BLaER1 treated with 17β-estradiol and CSF1 and Interleukin-3, amounts not matched to agents 10 nM and 100 nM (cell line): Measurements from ENCODE around the gene VAPA.
A peak's percentile ranks its signal among the peaks of the same experiment; 100 is the strongest.

Experiments
- H3K27ac ChIP-seq, 11 experiments: shearing (Covaris generic); formaldehyde crosslinking; 2 replicates each; pipeline ENCODE4 v1.8.1; 2022
- H3K27me3 ChIP-seq, 11 experiments: shearing (Covaris generic); formaldehyde crosslinking; 2 replicates each; pipeline ENCODE4 v1.8.1; 2022
- H3K36me3 ChIP-seq, 11 experiments: shearing (Covaris generic); formaldehyde crosslinking; 2 replicates each; pipeline ENCODE4 v1.8.1; 2022
- H3K4me1 ChIP-seq, 10 experiments: shearing (Covaris generic); formaldehyde crosslinking; 2 replicates each; pipeline ENCODE4 v1.8.1; 2022
- H3K4me2 ChIP-seq, 11 experiments: shearing (Covaris generic); formaldehyde crosslinking; 2 replicates each; pipeline ENCODE4 v1.8.1; 2022
- H3K4me3 ChIP-seq, 10 experiments: shearing (Covaris generic); formaldehyde crosslinking; 2 replicates each; pipeline ENCODE4 v1.8.1; 2022
- H3K9ac ChIP-seq, 11 experiments: shearing (Covaris generic); formaldehyde crosslinking; 2 replicates each; pipeline ENCODE4 v1.8.1; 2022
- H3K9me3 ChIP-seq, 11 experiments: shearing (Covaris generic); formaldehyde crosslinking; replicated peaks in 1 of 11; 2 replicates each; pipeline ENCODE4 v1.8.1; 2022
- H4K20me1 ChIP-seq, 11 experiments: shearing (Covaris generic); formaldehyde crosslinking; 2 replicates each; pipeline ENCODE4 v1.8.1; 2022
- Cebpa-rat ChIP-seq, 11 experiments: shearing (Covaris generic); IDR thresholded peaks; 2 replicates each; pipeline ENCODE4 v1.8.1; 2022

The VAPA gene

DNA sequence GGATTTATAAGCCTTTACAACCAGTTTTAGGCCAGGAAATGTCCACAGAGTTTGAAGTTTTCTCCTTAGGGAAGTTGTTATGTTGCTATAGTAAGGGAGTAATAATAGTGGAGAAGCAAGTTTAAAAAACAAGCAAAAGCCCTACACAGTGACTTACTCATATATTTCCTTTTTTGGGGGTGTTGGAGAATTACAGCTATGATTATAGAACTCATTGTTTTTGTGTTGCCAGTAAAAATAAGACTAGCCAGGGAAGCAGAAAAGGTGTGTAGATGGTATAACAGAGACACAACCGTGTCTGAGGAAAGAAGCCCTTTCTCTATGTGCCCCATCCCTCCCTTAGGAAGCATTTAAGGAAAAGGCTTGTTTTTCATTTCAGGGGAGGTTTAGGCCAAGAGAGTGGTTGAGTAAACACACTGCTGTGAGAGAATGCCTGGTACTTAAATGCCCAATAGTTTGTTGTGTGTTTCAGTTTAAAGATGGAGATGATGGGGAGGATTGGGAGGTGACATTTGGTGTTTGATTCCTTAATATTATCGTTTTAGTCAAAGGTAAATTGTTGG lies 2.3 kb downstream of the VAPA start:
- Histone ChIP-seq H3K4me1 (peaks cover 49 to 61% (median 56%) of the 10 kb centered on the region in 10 experiments), H3K9ac (peak overlapping the region; percentile 94 to 100 (median 98); a peak in 19 of 22 replicates), H3K36me3 (0 out of 22 replicates have a peak, but pooled peaks cover 0 to 4% (median 0%) of the 10 kb centered on the region in 11 experiments), H3K4me2 (peak overlapping the region; percentile 71 to 92 (median 84)), H4K20me1 (peaks cover 64 to 67% (median 67%) of the 10 kb centered on the region in 11 experiments), H3K4me3 (peak overlapping the region; percentile 89 to 99 (median 98); a peak in 19 of 20 replicates), H3K27ac (peak overlapping the region in 6 of 11 experiments; percentile 94 to 100 (median 99); a peak in 9 of 22 replicates), H3K9me3 (peaks cover 0 to 8% (median 6%) of the 10 kb centered on the region in 11 experiments; a peak in 11 of 22 replicates), H3K27me3 (no peaks in the 10 kb centered on the region)
- TF ChIP-seq Cebpa-rat (IDR thresholded peaks at IDR 0.05) = no peak

DNA sequence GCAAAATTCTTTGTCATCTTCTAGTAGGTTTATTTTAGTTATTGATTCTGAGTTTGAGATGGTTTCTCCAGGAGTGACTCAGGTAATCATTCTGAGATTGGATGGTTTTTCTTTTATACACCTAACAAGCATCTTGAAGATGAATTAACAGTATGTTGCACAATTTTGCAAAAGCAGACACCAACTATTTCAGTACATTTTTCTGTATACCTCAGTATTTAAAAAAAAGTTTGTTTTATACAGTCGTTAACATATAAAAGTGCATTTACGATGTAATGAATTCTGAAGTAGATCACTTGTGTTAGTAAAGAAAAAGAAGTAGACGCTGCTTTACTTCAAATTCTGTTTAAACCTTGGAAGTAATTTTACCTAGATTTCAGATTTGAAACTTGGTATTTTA lies 3.0 kb downstream of the VAPA start:
- peak overlapping the region in 4 of 10 experiments; percentile 89 to 99 (median 99); a peak in 6 of 20 replicates for H3K4me3 ChIP-seq
- H3K9ac ChIP-seq = peak overlapping the region in 3 of 11 experiments; percentile 99 to 100 (median 100); a peak in 5 of 22 replicates
- H3K4me2 ChIP-seq = peak overlapping the region; percentile 71 to 92 (median 84); a peak in 19 of 22 replicates
- H3K9me3 ChIP-seq = peaks cover 0 to 8% (median 6%) of the 10 kb centered on the region in 11 experiments; a peak in 11 of 22 replicates
- no peaks in the 10 kb centered on the region for H3K27me3 ChIP-seq
- peaks cover 70 to 74% (median 73%) of the 10 kb centered on the region in 11 experiments for H4K20me1 ChIP-seq
- peak overlapping the region in 3 of 11 experiments; percentile 99 to 100 (median 100); a peak in 5 of 22 replicates for H3K27ac ChIP-seq
- peaks cover 49 to 68% (median 58%) of the 10 kb centered on the region in 10 experiments for H3K4me1 ChIP-seq
- TF ChIP-seq Cebpa-rat (IDR thresholded peaks at IDR 0.05) = no peak
- peaks cover 0 to 4% (median 0%) of the 10 kb centered on the region in 11 experiments; a peak in 4 of 22 replicates for H3K36me3 ChIP-seq

DNA sequence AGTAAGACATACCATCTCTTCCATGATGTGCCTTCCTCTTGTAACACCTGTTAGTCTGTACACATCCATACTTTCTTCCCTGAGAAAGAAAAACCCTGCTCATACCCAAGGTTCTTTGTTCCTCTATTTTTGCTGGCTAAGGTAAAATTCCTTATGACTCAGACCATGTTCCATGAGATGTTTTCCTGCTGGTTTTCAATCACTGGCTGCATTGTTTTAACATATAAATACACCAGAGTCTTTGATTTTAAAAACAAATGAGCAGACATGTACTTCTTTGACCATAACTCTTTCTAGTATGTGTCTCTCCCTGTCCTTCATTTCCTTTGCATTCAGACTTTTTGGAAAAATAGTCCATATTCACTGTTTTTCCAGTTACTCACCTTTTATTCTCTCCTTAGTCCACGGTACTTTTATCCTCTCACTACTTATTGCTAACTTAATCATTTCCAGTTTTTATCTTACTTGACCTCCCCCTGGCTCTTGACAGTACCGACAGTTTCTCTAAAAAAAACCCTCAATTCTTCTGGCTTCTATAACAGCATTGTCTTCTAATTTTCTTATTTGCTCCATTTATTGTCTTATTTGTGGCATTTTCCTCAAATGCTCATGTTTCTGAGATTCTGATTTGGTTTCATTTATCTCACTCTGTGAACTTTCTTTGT lies 4.3 kb downstream of the VAPA start:
- no peaks in the 10 kb centered on the region for H3K27me3 ChIP-seq
- H3K4me2 ChIP-seq = peak overlapping the region in 10 of 11 experiments; percentile 12 to 92 (median 45); a peak in 17 of 22 replicates
- peak overlapping the region in 1 of 11 experiments; percentile 10; a peak in 1 of 22 replicates for H3K27ac ChIP-seq
- peaks cover 84 to 87% (median 87%) of the 10 kb centered on the region in 11 experiments for H4K20me1 ChIP-seq
- no peak for TF ChIP-seq Cebpa-rat (IDR thresholded peaks at IDR 0.05)
- 0 out of 20 replicates have a peak overlapping the region, but pooled peaks of 1 of the 10 experiments have one; percentile 14 for H3K4me3 ChIP-seq
- peak overlapping the region in 2 of 11 experiments; percentile 12 to 47; a peak in 2 of 22 replicates for H3K9ac ChIP-seq
- H3K36me3 ChIP-seq = peaks cover 0 to 13% (median 3%) of the 10 kb centered on the region in 11 experiments; a peak in 5 of 22 replicates
- H3K9me3 ChIP-seq = no peaks in the 10 kb centered on the region
- H3K4me1 ChIP-seq = peaks cover 58 to 77% (median 68%) of the 10 kb centered on the region in 10 experiments

DNA sequence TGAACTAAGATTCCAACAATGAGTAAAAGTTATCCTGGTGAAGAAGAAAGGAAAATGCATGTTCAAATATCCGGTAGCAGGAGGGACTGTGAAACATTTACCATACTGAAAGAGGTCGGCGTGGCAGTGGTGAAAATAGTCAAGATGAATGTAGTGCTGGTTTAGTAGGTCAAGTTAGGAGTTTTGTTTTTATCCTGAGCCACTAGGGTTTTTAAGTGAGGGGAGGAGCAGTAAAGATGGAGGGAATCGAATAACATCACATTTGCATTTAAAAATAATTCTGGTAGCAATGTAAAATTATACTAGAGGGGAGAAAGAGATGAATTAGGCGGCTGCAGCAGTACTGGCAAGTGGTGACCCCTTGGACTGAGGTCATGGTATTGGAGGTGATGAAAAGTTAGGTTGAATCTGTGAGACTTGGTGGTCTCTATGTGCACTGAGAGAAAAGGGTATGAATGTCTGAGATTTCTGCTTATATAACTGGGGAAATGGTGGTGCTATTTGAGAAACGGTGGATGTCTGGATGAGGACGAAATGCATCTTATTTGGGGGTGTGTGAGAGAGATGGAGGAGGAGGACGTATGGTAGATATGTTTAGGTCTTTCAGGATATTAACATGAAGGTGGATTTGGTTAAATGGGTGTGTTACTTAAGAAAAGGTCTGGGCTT lies 5.9 kb downstream of the VAPA start:
- no peak for TF ChIP-seq Cebpa-rat (IDR thresholded peaks at IDR 0.05)
- H3K27me3 ChIP-seq = no peaks in the 10 kb centered on the region
- H3K27ac ChIP-seq = no peak overlapping the region
- H3K4me2 ChIP-seq = peak overlapping the region; percentile 11 to 92 (median 36); a peak in 18 of 22 replicates
- H3K4me3 ChIP-seq = no peak overlapping the region
- no peaks in the 10 kb centered on the region for H3K9me3 ChIP-seq
- peaks cover 99 to 100% (median 100%) of the 10 kb centered on the region in 11 experiments for H4K20me1 ChIP-seq
- no peak overlapping the region for H3K9ac ChIP-seq
- peaks cover 0 to 13% (median 3%) of the 10 kb centered on the region in 11 experiments; a peak in 5 of 22 replicates for H3K36me3 ChIP-seq
- H3K4me1 ChIP-seq = peaks cover 56 to 89% (median 75%) of the 10 kb centered on the region in 10 experiments

DNA sequence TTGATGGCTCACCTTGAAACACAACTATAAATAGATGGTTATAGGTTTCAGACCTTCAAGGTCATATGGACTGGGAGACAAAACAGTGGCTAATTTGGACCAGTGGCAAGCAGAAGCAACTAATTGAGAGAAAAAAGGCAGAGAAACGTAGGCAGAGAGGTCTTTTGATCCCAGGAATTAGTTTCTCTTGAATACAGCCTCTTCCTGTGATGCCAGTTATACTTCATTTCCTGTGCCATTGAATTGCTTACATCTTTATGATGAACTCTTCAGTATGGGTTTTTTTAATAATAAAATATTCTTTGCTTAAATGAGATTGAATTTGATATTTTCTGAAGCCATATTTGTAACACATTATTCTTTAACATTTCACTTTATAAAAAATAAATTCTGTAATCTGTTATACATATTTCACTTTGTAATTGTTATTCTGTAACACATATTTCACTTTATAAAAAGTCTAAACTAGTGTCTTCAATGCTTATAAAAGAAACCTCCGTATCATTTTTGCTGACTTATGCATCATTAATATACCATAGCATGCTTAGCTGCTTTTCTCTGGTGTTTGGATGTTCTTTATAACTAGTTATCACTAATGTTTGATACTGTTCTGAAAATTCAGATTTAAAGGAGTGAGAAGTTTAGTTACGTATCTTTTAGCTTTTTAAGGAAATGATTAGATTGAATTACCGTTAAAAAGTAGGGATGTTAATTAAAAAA lies 8.9 kb downstream of the VAPA start:
- Histone ChIP-seq H3K4me3 (no peak overlapping the region), H4K20me1 (peaks cover 100% of the 10 kb centered on the region in 11 experiments), H3K9me3 (no peaks in the 10 kb centered on the region), H3K27ac (no peak overlapping the region), H3K4me1 (peaks cover 59 to 98% (median 85%) of the 10 kb centered on the region in 10 experiments), H3K4me2 (peak overlapping the region; percentile 36 to 68 (median 55); a peak in 21 of 22 replicates), H3K27me3 (no peaks in the 10 kb centered on the region), H3K36me3 (peaks cover 0 to 13% (median 3%) of the 10 kb centered on the region in 11 experiments; a peak in 5 of 22 replicates), H3K9ac (no peak overlapping the region)
- TF ChIP-seq Cebpa-rat (IDR thresholded peaks at IDR 0.05) = no peak

DNA sequence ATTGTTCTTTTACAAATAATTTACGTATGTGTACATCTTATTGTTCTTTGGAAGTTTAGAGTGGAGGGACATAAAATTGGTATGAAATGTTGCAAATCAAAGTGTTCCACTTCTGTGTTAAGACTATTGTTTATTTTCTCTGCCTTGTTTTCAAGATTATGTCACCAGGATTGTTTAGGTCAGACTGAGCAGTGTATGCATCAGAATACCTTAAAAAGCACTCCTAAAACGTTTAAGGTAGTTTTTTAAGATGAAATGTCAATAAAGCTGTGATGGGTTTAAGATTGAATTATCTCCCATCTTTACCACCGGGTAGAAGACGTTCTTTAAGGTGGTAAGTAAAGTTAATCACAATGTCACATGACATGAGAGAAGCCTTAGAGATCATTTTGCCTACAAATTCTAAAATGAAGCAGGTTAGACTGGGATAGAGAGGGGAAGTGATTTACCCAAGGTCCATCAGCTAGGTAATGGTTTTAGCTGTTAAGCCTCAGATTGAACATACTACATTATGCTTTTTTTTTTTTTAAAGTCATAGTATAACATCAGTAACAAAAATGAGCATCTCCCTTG lies 10.6 kb downstream of the VAPA start:
- peaks cover 0 to 9% (median 3%) of the 10 kb centered on the region in 11 experiments; a peak in 5 of 22 replicates for H3K36me3 ChIP-seq
- H3K27ac ChIP-seq = no peak overlapping the region
- H3K9me3 ChIP-seq = no peaks in the 10 kb centered on the region
- H3K4me1 ChIP-seq = peaks cover 46 to 98% (median 84%) of the 10 kb centered on the region in 10 experiments
- H4K20me1 ChIP-seq = peaks cover 100% of the 10 kb centered on the region in 11 experiments
- H3K9ac ChIP-seq = no peak overlapping the region
- TF ChIP-seq Cebpa-rat (IDR thresholded peaks at IDR 0.05) = no peak
- peak overlapping the region in 3 of 11 experiments; percentile 13 to 86 (median 51); a peak in 8 of 22 replicates for H3K4me2 ChIP-seq
- no peaks in the 10 kb centered on the region for H3K27me3 ChIP-seq
- H3K4me3 ChIP-seq = no peak overlapping the region

DNA sequence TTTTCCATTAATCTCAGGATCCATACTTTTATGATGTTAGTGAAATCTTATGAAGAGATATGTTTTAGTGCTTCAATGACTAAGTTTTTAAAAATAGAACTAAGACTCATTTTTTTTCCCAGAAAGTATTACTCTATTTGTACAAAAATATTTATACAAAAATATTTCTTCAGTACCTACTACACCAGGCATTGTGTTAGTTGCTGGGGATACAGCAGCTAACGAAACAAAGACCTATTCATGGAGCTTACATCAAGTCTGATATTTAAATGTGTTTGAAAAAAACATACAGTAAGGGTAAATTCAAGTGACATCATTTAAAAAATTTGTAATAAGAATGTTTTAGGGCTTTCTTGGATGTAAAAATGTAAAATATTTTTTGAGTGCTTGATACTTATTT lies 11.6 kb downstream of the VAPA start:
- peaks cover 98 to 100% (median 100%) of the 10 kb centered on the region in 11 experiments for H4K20me1 ChIP-seq
- no peaks in the 10 kb centered on the region for H3K9me3 ChIP-seq
- no peak overlapping the region for H3K4me3 ChIP-seq
- TF ChIP-seq Cebpa-rat (IDR thresholded peaks at IDR 0.05) = no peak
- peaks cover 0 to 9% (median 3%) of the 10 kb centered on the region in 11 experiments; a peak in 5 of 22 replicates for H3K36me3 ChIP-seq
- H3K9ac ChIP-seq = no peak overlapping the region
- H3K4me2 ChIP-seq = peak overlapping the region in 10 of 11 experiments; percentile 51 to 86 (median 65); a peak in 12 of 22 replicates
- H3K27ac ChIP-seq = no peak overlapping the region
- H3K4me1 ChIP-seq = peaks cover 37 to 96% (median 77%) of the 10 kb centered on the region in 10 experiments
- no peaks in the 10 kb centered on the region for H3K27me3 ChIP-seq
